ENCODE results near the gene LSM6.

LSM6 gene

DNA sequence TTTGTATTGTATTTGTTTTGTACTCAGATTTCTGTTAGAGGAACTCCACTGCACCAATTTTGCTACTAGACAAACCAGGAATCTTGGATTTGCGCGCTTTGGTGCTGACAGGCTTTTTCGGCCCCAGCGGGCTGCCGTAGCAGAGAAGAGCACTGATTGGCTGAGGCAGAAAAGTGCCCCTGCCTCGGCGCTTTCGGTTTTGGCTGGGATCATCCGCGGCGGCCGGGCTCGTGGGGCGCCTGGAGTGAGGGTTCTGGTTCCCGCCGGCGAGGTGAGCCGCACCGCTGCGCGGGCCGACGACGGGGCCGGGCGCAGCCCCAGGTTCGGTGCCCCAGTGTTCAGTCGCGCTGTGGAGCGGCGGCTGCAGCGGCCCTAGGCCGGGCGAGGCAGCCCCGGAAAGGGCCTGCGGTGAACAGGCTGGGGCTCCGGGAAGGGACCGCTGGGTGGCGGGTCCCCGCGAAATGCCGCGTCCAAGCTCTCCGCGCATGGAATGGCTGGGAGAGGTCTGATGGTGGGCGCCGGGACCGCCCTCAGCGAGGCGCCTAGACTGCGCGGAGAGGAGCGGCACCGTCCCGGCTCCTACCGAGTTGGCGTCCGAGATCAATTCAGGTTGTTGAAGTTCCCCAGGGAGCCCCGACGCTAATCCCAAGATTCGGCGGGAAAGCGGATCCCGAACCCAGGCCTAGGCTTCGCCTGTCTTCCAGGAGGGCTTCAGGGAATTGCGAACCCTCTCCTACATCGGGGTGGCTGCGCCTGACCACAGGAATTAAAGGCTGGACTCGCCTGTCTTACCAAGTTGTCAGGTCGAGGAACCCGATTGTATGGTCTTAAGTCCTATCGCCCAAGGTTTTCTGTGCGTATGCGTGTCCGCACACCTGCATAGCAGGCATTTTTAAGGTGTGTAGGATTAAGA, at the start of gene LSM6:
Gene LSM6, plus strand, starts transcription at position 178 of the 913 bp plus-strand sequence. CDS start 7,204 bp downstream, outside the sequence.
- peak; percentile 57 to 76 for DNase-seq (ENCODE audit: low read depth in 1 of 2, low spot score in 1 of 2)

DNA sequence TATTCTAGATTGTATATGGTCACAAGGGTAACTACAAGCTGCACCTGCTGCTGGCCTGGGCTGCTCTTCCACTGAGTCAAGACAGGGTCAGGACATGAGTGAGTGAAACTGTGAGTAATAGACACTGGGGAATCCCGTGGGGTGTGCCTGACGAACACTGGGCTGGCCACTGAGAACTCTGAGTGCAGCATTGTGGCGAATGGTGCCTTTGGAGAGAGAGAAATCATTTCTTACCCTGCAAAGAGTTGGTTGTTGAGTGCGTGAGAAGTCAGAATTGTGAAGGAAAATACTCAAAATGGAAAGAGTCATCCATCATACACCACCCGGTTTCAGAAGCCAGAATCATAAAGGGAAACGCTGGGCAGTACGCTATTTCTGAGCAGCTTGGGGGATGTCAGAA, 43.1 kb upstream of the LSM6 start:
- no peak for DNase-seq (ENCODE audit: low read depth in 1 of 2, low spot score in 1 of 2)

DNA sequence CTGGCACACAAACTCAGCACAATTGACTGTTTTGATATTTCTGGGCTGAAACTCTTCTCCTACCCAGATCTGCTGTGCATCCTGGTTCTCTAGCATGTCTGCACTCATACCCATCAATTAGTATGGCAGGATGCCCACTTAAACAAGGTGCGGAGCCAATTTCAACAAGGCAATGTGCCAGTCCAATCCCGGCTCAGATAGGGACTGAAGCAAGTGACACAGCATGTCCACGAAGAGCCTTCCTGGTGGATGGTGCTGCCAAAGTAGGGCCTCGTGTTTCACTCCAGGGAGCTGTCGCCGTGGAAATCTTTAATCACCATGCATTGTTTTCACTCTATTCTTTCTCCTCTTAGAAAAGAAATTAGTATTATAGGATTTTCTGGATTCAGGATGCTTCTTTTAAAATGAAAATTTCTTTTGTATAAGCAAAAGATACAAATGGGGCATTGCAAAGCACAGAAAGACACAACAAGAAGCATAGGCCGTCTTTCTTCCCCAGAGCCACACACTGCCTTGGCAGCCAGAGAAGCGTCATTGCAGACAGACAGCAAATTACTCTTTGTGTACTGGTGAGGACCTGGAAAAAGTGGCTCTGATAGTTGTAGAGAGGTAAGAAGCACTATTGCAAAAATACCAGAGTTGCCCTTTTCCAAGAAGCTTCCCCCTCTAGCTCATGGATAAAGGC, 40.6 kb upstream of the LSM6 start:
- no peak for DNase-seq (ENCODE audit: low read depth in 1 of 2, low spot score in 1 of 2)

DNA sequence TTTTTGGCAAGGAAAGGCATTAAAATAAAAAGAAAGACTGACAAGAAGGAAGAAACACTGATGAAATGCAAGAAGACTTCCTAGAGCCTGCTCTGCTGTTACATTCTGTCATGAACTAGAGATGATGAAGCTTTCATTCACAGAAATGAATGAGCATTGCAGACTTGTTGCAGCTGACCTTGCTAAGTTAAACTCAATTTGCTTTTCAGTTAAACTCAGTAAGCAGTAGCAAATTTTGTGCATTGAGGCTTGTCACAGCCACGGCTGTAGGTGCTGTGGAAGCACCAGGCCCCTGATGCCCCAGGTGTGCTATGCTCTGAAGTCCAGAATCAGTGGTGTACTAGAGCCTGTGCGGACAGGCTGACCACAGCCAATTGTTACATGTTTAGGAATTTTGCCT, 39.6 kb upstream of the LSM6 start:
- no peak for DNase-seq (ENCODE audit: low read depth in 1 of 2, low spot score in 1 of 2)

DNA sequence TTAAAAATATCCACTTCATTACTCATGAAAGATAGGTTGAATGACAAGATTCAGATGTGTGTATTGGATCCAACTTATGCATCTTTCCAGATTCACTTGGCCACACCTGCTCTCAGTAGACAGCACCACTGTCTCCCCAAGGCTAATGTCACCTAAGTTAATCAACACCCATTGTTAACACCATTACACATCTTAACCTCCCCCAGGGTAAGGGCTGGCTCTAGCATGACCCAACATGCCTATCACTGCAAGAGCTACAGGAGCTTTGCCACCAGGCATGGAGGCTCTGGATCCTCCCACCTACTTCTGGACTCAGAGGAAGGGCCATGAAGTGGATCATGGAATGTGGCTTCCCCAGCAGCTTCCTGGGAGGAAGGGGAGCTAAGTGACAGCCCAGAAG, 32.8 kb upstream of the LSM6 start:
- DNase-seq (ENCODE audit: low read depth in 1 of 2, low spot score in 1 of 2), result no peak

DNA sequence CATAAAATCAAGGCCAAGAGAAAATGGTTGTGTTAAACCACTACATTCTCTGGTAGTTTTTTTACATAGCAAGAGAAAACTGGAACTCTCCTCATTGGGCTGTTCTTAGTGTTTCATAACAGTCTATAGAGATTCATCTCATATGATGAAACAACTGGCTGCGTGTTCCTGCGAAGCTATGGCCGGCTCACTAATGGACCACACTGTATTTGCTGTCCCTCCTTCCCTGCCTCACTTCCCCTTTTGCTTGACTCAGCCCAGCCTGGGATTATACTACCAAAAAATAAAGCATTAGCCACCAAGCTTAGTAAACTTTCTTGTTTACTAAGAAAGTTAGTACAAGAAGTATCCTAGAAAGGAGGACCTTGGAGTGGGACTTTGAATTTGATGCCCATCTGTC, 31.6 kb upstream of the LSM6 start:
- DNase-seq (ENCODE audit: low read depth in 1 of 2, low spot score in 1 of 2), result no peak

DNA sequence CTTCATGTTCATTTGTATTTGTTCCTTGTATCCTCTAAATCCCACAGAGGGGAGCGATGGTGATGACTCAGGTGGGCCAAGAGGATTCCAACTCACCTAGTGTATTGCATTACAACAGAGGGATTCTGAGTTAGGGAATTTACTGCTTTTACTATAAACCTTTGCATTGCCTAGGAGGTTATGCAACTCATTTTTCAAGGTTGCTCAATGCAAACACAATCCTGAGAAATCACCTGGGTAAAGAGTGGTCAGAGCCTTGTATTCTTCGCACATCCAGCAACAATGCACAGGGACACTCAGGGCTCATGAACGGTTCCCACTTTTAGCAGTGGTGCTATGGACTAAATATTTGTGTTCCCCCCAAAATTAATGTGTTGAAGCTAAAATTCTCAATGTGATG, 28.6 kb upstream of the LSM6 start:
- no peak for DNase-seq (ENCODE audit: low read depth in 1 of 2, low spot score in 1 of 2)

DNA sequence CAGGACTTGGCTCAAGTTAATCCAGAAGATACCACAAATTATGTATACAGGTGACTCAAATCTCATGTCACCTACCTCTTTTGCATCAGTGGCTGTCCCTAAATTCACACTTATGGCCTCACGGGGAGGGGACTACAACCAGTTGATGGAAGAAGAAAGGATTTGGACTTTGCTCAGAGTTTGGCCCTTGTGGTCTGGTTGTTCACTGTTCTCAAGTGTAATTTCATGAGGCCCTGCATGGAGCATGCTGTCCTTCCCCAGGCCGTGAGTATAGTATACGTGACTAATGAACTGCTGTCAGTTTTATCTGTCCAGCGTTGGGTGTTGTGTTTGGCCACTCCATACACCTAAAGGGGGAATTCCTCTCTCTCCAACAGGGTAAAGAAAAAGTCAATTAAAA, 27.5 kb upstream of the LSM6 start:
- DNase-seq (ENCODE audit: low read depth in 1 of 2, low spot score in 1 of 2), result no peak

DNA sequence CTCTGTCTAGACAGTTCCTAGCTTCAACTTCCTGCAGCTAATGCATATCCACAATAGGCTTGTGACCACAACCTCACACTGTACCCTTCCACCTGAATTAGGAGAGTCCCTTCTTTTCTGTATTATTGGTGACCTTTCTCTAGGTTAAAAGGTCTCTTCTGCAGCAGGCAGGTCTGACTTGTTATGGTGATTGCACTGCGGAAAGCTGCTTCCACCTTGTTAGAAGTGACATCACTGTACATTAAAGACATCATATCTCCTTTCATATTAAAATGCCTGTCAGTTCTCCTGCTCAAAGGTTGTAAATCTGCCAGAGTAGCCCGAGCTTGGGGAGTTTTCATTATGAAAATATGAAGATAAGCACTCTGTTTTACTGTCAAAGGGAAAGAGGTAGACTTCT, 21.5 kb upstream of the LSM6 start:
- no peak for DNase-seq (ENCODE audit: low read depth in 1 of 2, low spot score in 1 of 2)

DNA sequence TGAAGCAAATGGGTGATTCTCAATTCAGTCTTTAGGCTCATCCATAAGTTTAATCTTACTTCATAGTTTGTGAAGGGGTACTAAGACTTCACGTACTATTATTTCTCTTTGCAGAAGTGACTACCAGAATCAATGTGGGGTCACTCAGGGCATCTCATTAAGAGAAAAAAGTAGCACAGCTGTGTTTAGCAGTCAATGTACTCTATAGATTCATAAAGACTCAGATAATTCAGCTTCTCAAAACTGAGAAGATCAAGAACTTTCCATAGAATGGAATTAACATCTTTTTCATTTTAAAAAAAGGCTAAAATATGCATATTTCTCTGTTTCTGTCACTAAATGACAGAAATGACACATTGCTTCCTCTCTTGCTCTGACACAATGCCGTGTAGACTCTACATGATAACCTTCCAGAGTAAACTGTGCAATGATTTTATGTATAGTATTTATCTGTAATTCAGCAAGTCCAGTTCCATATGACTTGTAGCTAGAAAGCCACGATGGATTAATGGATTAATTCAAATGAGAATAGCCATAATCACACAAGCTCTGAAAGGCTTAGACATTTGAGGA, 20.3 kb upstream of the LSM6 start:
- DNase-seq (ENCODE audit: low read depth in 1 of 2, low spot score in 1 of 2), result no peak

DNA sequence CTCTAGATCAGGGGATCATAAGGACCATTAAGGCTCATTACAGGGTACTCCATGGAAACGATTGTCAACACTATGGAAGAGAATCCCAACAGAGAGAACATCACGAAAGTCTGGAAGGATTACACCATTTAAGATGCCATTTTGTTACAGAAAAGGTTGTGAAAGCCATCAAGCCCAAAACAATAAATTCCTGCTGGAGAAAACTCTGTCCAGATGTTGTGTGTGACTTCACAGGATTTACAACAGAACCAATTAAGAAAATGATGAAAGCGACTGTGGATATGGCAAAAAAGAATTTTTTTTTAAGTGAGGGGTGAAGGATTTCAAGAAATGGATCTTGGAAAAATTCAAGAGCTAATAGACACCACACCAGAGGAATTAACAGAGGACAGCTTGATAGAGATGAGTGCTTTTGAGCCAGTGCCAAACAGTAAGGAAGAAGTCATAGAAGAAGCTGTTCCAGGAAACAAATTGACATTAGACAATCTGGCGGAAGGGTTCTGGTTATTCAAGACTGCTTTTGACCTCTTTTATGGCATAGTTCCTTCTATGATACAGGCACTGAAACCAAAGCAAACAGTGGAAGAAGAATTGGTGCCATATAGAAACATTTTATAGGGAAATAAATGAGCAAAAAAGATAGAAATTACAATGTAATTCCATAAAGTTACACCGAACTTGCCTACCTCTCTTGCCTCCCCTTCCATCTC, 17.3 kb upstream of the LSM6 start:
- no peak for DNase-seq (ENCODE audit: low read depth in 1 of 2, low spot score in 1 of 2)

DNA sequence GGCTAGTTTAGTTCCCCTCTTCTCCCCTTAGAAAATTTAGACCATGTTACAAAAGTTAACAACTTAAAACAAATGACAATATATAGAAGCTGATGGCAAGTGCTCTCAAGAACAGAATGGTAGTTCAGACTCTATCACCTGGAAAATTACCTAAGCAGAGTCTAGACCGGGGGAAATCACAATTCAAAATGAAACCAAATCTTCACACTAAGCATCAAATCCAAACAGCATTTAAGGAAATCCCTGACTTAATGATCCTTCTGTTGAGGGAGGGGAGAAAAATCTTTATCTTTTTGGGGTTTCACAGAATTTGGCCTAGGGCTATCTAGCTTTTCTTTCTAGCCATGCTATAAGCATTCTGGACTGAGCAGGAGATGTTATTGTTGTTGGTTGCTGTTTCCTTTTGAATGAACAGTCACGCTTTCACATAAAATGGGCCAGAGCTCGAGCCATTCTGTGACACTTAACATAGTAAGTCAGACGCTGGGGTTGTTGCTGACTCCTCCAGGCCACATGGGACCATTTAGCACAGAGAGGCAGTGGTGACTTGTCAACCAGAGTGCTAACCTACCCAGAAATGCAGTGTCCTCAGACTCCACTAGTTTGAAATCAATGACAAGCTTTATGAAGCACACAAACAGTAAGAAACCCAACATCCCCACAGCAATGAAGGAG, 16.0 kb upstream of the LSM6 start:
- DNase-seq (ENCODE audit: low read depth in 1 of 2, low spot score in 1 of 2), result no peak

DNA sequence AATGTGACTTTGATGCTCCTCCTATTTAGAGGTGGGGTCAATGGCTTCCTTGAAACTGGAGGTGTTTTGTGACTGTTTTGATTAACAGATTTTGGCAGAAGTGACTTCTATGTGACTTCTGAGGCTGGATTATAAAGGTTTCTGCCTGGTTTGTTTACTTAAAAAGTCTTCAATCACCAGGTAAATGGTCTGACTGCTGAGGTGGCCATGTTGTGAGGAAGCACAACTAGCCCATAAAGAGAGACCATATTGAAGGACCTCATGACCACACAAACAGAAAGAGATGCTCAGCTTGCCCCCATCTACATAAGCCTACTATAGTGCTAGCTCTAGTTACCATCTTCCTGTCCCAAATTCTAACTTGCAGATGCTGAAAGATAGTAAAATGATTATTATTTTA, 14.3 kb upstream of the LSM6 start:
- no peak for DNase-seq (ENCODE audit: low read depth in 1 of 2, low spot score in 1 of 2)

DNA sequence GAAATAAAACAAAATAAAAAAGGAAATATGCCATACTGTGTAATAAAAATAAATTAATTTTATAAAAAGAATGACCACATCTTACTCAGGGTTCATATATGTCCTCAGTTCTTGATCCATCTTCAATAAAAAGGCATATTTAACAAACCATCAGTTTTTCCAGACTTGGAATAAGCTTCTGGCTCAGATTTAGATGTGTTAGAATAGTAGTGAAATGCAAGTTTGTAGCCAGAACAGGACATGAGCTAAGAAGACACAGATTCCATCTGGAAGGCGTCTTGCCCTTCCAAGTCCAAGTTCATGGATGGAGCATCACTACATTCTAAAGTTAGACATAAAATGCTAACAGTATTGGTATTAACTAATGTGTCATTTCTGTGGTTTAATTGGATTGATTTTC, 10.3 kb upstream of the LSM6 start:
- DNase-seq (ENCODE audit: low read depth in 1 of 2, low spot score in 1 of 2), result no peak

DNA sequence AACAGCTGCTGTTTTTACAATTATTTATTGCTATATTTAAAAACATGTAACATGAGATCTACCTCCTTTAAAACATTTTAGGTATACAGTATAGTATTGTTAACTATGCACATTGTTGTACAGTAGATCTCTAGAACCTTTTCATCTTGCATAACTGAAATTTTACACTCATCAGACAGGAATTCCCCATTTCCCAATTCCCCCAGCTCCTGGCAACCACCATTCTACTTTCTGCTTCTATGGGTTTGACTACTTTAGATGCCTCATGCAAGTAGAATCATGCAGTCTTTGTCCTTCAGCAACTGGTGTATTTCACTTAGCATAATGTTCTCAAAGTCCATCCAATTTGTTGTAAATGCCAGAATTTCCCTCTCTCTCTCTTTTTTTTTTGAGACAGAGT, 9.7 kb upstream of the LSM6 start:
- no peak for DNase-seq (ENCODE audit: low read depth in 1 of 2, low spot score in 1 of 2)

DNA sequence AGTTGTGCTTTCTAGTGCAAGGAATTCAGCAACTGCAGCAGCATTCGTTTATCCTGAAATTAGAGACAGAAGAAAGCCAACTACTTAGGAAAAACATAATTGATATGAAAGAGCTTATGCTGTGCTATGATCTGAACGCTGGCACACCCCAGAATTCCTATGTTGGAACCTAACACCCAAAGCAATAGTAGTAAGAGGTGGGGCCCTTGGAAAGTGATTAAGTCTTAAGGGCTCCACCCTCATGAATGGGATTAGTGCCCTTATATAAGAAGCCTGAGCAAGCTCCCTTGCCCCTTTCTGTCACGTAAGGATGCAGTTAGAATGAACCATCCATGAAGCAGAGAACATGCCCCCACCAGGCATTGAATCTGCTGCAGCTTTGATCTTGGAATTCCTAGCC, 5.4 kb upstream of the LSM6 start:
- DNase-seq (ENCODE audit: low read depth in 1 of 2, low spot score in 1 of 2), result no peak

DNA sequence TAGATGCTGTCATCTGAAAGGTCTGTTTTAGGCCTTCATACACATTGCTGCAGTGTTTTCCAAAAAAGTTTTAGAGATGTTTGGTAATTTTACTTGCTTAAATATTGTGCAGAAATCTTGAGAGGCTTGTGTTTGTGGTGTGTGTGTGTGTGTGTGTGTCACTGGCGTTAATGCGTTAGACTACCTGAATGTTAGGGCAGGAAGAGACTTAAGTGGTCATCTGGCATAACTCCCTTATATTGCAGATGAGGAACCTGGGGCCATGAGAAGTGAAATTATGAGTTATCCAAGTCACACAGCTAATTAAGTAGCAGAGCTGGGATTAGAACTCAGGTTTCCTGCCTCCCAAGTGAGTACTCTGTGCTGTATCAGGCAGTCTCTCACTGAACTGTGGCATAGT, 1.4 kb downstream of the LSM6 start:
- DNase-seq (ENCODE audit: low read depth in 1 of 2, low spot score in 1 of 2), result no peak

DNA sequence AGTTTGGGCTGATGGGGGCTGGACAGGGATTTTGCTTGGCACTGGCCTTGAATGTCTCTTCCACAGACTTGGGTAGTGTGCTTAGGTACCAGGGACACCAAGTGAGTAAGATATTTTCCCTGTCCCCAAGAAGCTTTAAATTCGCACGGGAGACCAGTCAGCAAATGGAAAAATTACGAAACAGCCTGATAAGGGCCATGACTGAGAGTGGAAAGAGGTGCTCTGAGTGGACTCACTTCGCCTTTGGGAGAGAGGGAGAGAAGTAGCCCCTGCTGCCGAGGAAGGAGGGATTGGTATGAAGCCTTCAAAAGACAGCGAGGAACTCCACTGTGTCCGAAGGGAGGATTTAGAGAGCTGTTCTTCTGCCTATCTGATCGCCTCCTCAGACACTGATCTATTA, 2.6 kb downstream of the LSM6 start:
- no peak for DNase-seq (ENCODE audit: low read depth in 1 of 2, low spot score in 1 of 2)

DNA sequence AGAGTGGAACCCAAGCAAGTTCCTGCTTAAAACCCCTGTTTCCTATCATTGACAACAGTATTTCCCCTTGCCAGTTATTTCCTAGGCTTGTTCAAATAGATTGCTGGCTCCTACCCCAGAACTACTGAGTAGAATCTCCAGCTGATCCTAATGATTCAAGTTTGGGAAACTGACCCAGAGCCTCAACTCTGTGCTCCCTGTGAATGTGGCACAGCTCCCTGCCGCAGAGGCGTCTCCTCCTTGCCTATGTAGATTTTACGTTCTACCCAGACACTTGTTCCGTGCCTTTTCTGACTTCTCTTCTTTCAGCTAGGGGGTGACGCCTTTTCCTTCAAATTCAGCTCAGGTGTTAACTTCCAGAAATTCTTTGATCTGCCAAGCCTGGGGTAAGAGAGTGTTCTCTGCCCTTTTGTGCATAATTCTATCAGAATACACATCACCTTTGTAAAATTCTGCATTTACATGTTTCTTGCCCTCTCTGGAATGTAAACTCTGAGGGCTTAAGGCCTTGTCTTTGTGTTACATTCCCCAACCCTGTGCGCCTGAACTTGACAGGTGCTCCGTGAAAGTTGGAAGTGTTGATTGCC, 4.4 kb downstream of the LSM6 start:
- DNase-seq (ENCODE audit: low read depth in 1 of 2, low spot score in 1 of 2), result no peak

DNA sequence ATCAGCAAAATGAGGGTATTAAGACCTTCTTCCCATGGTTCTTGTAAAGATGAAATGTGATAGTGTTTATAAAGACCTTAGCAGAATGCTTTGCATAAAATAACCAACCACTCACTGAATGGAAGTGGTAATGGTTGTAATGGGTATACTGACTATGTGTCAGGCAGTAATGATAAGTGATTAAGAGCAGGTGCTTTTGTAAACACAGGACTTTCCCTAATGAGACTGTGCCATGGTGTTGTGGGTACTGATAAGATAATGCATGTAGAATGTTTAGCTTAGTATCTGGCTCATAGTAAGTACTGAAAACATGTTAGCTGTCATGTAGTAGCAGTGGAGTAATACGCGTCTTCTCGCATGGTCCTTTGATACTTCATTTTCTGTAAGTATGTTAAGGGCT, 6.9 kb downstream of the LSM6 start:
- no peak for DNase-seq (ENCODE audit: low read depth in 1 of 2, low spot score in 1 of 2)

DNA sequence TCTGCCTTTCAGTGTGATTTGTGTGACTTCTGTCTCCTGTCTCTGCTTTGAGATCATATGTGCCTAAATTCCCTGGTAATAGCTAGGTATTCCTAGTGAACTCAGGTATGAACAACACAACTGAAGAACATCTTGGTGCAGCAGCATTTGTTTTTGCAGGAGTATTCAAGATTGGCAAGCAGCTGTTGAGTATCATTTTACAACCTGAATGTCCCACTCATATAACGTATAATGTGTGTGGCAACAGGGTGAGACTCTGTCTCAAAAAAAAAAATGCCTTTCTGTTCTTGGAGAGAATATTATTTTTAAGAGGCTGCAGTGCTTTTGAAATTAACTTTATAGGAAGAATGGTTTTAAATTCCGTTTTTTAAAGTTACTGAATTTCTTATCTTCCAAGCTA, 7.7 kb downstream of the LSM6 start:
- DNase-seq (ENCODE audit: low read depth in 1 of 2, low spot score in 1 of 2), result no peak

Data from stimulated activated CD4-positive, alpha-beta T cell treated with anti-CD3 and anti-CD28 coated beads, Interleukin-15, amount 100 ng/mL, for 1 hour (primary cell).